Endodermal cell (in vitro differentiated cells): ENCODE measurements around the gene KDM7A. TPM values are rescaled to one million over a fixed set of nuclear protein-coding genes. Genes with fewer than 3 reads are reported as not detected.

Source experiments
- DNase-seq: peaks from one replicate; pipeline ENCODE4 v3.0.0-alpha.2; 2017
- H3K27ac ChIP-seq: 2 replicates; pipeline ENCODE4 v1.5.1; 2013; ENCODE audit warnings: mild to moderate bottlenecking, low read depth, low read length, moderate library complexity
- H3K27me3 ChIP-seq: 2 replicates; pipeline ENCODE4 v1.6.1; 2013; ENCODE audit warnings: mild to moderate bottlenecking, low read length, moderate library complexity; ENCODE audit not compliant: insufficient read depth, control insufficient read depth, poor library complexity, severe bottlenecking
- H3K36me3 ChIP-seq: 2 replicates; pipeline ENCODE4 v1.7.0; 2013; ENCODE audit warnings: mild to moderate bottlenecking, low read length, moderate library complexity; ENCODE audit not compliant: control insufficient read depth, insufficient read depth
- H3K4me1 ChIP-seq: one replicate; pipeline ENCODE4 v1.7.0; 2013; ENCODE audit warnings: low read length; ENCODE audit not compliant: control insufficient read depth, insufficient read depth
- H3K4me3 ChIP-seq: 2 replicates; pipeline ENCODE4 v1.5.1; 2013; ENCODE audit warnings: mild to moderate bottlenecking, low read length, moderate library complexity
- H3K9ac ChIP-seq: 2 replicates; pipeline ENCODE4 v1.6.1; 2013; ENCODE audit warnings: mild to moderate bottlenecking, low read length, moderate library complexity; ENCODE audit not compliant: poor library complexity, severe bottlenecking; ENCODE audit errors: extremely low read depth
- H3K9me3 ChIP-seq: 2 replicates; pipeline ENCODE4 v1.6.1; 2013; ENCODE audit warnings: mild to moderate bottlenecking, low read length, moderate library complexity; ENCODE audit not compliant: control insufficient read depth
- H3K27ac Mint-ChIP-seq: 2 replicates; pipeline ENCODE4 v1.8.0; 2020; ENCODE audit warnings: mixed read lengths
- H3K27me3 Mint-ChIP-seq: 2 replicates; pipeline ENCODE4 v1.8.0; 2021; ENCODE audit warnings: mild to moderate bottlenecking, mixed read lengths; ENCODE audit not compliant: insufficient read depth
- H3K36me3 Mint-ChIP-seq: 2 replicates; pipeline ENCODE4 v1.8.0; 2020; ENCODE audit warnings: low read depth, mixed read lengths
- H3K4me1 Mint-ChIP-seq: 2 replicates; pipeline ENCODE4 v1.8.0; 2020; ENCODE audit warnings: mixed read lengths
- H3K4me3 Mint-ChIP-seq: 2 replicates; pipeline ENCODE4 v1.8.0; 2020; ENCODE audit warnings: mild to moderate bottlenecking, moderate library complexity, mixed read lengths
- H3K9me3 Mint-ChIP-seq: 2 replicates; pipeline ENCODE4 v1.8.0; 2020; ENCODE audit warnings: mild to moderate bottlenecking, mixed read lengths
- CTCF ChIP-seq: fragments of 200-600 bp; sonication (generic); conservative IDR thresholded peaks from 2 replicates; pipeline ENCODE4 v1.5.0; 2021; ENCODE audit warnings: antibody characterized with exemption, mild to moderate bottlenecking
- WGBS, 2 experiments: methylation state at CpG; one replicate each; pipeline versions ENCODE4 v1.1.5 to v1.1.7; 2013; ENCODE audit warnings: missing lambda C conversion rate in 2 of 2, mixed read lengths in 1 of 2; ENCODE audit not compliant: insufficient coverage in 1 of 2, insufficient read length in 1 of 2; 5-methylcytosine and 5-hydroxymethylcytosine counted together
- total RNA-seq, 2 donors: library from RNA; stranded (reverse); fragmentation: NEBNext Ultra II Directional in 1 of 2; extraction: Animal tissue kit (Norgen Biotek cat#: 25700) in 1 of 2; gene quantifications; 2 replicates in 1 of 2; 3 replicates in 1 of 2; pipeline ENCODE4 v1.2.1, GENCODE V29; 2021

Gene KDM7A
- total RNA-seq, 2 donors from 2014 or later: 22.9 to 24.5 TPM

GRCh38 chr7:140048989-140049338, 127.8 kb downstream of the KDM7A start:
- 90% methylated on average over 1 of the region's 1 CpG; no CpG with 5 or more reads in 1 of the 2 experiments for WGBS, 2 experiments
- no peaks in the 10 kb centered on the region for H3K4me1 ChIP-seq

GRCh38 chr7:140048138-140048537, 128.6 kb downstream of the KDM7A start:
- Mint-ChIP-seq H3K27ac (no peak overlapping the region), H3K36me3 (peaks cover 7% of the 10 kb centered on the region), H3K27me3 (no peaks in the 10 kb centered on the region), H3K4me1 (peaks cover 4% of the 10 kb centered on the region), H3K4me3 (no peak overlapping the region), H3K9me3 (no peaks in the 10 kb centered on the region)
- H3K4me3 ChIP-seq: no peak overlapping the region
- no peaks in the 10 kb centered on the region for H3K4me1 ChIP-seq
- H3K27ac ChIP-seq: no peak overlapping the region
- no peaks in the 10 kb centered on the region for H3K27me3 ChIP-seq
- no peaks in the 10 kb centered on the region for H3K9me3 ChIP-seq
- H3K9ac ChIP-seq: no peak overlapping the region
- H3K36me3 ChIP-seq: no peaks in the 10 kb centered on the region
- no peak for DNase-seq
- TF ChIP-seq CTCF: no peak
- 89% methylated on average over 4 of the region's 4 CpGs; no CpG with 5 or more reads in 1 of the 2 experiments for WGBS, 2 experiments

More at GRCh38 chr7:140048989-140049338, 127.8 kb downstream of the KDM7A start:
- H3K27me3 Mint-ChIP-seq: no peaks in the 10 kb centered on the region
- H3K36me3 ChIP-seq: no peaks in the 10 kb centered on the region
- H3K9ac ChIP-seq: no peak overlapping the region
- no peak for DNase-seq
- peak overlapping the region; percentile 19 for H3K27ac Mint-ChIP-seq
- no peak overlapping the region for H3K27ac ChIP-seq
- H3K27me3 ChIP-seq: no peaks in the 10 kb centered on the region
- H3K4me3 Mint-ChIP-seq: no peak overlapping the region
- no peak overlapping the region for H3K4me3 ChIP-seq
- peaks cover 3% of the 10 kb centered on the region for H3K36me3 Mint-ChIP-seq
- no peaks in the 10 kb centered on the region for H3K9me3 ChIP-seq
- TF ChIP-seq CTCF: no peak
- peaks cover 4% of the 10 kb centered on the region for H3K4me1 Mint-ChIP-seq
- H3K9me3 Mint-ChIP-seq: no peaks in the 10 kb centered on the region

GRCh38 chr7:140047197-140047596, 129.6 kb downstream of the KDM7A start:
- Mint-ChIP-seq H3K9me3 (no peaks in the 10 kb centered on the region), H3K27ac (no peak overlapping the region), H3K4me1 (peaks cover 4% of the 10 kb centered on the region), H3K4me3 (no peak overlapping the region), H3K27me3 (no peaks in the 10 kb centered on the region), H3K36me3 (peaks cover 8% of the 10 kb centered on the region)
- Histone ChIP-seq H3K4me1 (no peaks in the 10 kb centered on the region), H3K36me3 (no peaks in the 10 kb centered on the region), H3K4me3 (no peak overlapping the region), H3K9ac (no peak overlapping the region), H3K27ac (no peak overlapping the region), H3K9me3 (no peaks in the 10 kb centered on the region), H3K27me3 (no peaks in the 10 kb centered on the region)
- TF ChIP-seq CTCF: no peak
- no peak for DNase-seq
- 97 to 100% methylated on average over 1 to 3 of the region's 3 CpGs for WGBS, 2 experiments
